ENCODE results near the gene HEBP2. TPM values are rescaled to one million over a fixed set of nuclear protein-coding genes. Genes with fewer than 3 reads are reported as not detected.
"Not testable (repeated sequence)": the region's sequence is repeated elsewhere in the genome, so short reads cannot be mapped to it uniquely, and the experiment has no call there.

HEBP2 gene
- 104 TPM for total RNA-seq
- long read RNA-seq, full-length matches to known transcripts = 235 of 282 reads
- long read RNA-seq, partial matches to known transcripts = 25 of 282 reads
- long read RNA-seq, other reads (novel, unspliced or antisense) = 22 of 282 reads

- DNase-seq (peak; percentile 97), ATAC-seq (peak; percentile 95)
- intact Hi-C loops (cut with micrococcal nuclease) = loop anchor here (10.0 kb wide), 1 partner anchor 289 kb away; no protein-coding TSS in a partner anchor
These were observed at the start of gene HEBP2 for GRCh38 chr6:138403801-138404665. Gene HEBP2, plus strand, starts transcription at chr6:138404223. Its CDS starts 273 bp downstream, at chr6:138404496.

GRCh38 chr6:138357928-138358327 is 46.1 kb upstream of the HEBP2 start:
- intact Hi-C loops (cut with micrococcal nuclease) = no loop called here
- ATAC-seq = no peak
- DNase-seq = no peak

- ATAC-seq; intact Hi-C loops (cut with micrococcal nuclease); DNase-seq: not testable (repeated sequence)
These were observed 35.3 kb upstream of the HEBP2 start for GRCh38 chr6:138368684-138369083.

- DNase-seq (no peak), ATAC-seq (no peak)
- intact Hi-C loops (cut with micrococcal nuclease) = no loop called here
These were observed 33.2 kb upstream of the HEBP2 start for GRCh38 chr6:138370631-138371451.

- no peak for DNase-seq
- ATAC-seq = no peak
- intact Hi-C loops (cut with micrococcal nuclease) = no loop called here
These were observed 32.6 kb upstream of the HEBP2 start for GRCh38 chr6:138371452-138371711.

GRCh38 chr6:138371720-138372119 is 32.3 kb upstream of the HEBP2 start:
- ATAC-seq (no peak), DNase-seq (no peak)
- intact Hi-C loops (cut with micrococcal nuclease) = no loop called here

- ATAC-seq (no peak), DNase-seq (no peak)
- intact Hi-C loops (cut with micrococcal nuclease) = no loop called here
These were observed 31.1 kb upstream of the HEBP2 start for GRCh38 chr6:138372711-138373463.

GRCh38 chr6:138374230-138374629 is 29.8 kb upstream of the HEBP2 start:
- ATAC-seq = no peak
- intact Hi-C loops (cut with micrococcal nuclease) = no loop called here
- no peak for DNase-seq

GRCh38 chr6:138374815-138375214 is 29.2 kb upstream of the HEBP2 start:
- ATAC-seq = no peak
- intact Hi-C loops (cut with micrococcal nuclease) = no loop called here
- no peak for DNase-seq

- DNase-seq (no peak), ATAC-seq (no peak)
- intact Hi-C loops (cut with micrococcal nuclease) = no loop called here
These were observed 27.0 kb upstream of the HEBP2 start for GRCh38 chr6:138377042-138377441.

GRCh38 chr6:138377844-138378243 is 26.2 kb upstream of the HEBP2 start, which contains the start of gene SMIM28:
Gene SMIM28, plus strand, starts transcription at chr6:138377905. Its CDS starts 168 bp downstream, at chr6:138378073.
- DNase-seq = no peak
- ATAC-seq = peak; percentile 26
- intact Hi-C loops (cut with micrococcal nuclease) = no loop called here

- ATAC-seq (no peak), DNase-seq (no peak)
- intact Hi-C loops (cut with micrococcal nuclease) = no loop called here
These were observed 25.6 kb upstream of the HEBP2 start for GRCh38 chr6:138378463-138378862.

- no peak for ATAC-seq
- intact Hi-C loops (cut with micrococcal nuclease) = no loop called here
- DNase-seq = no peak
These were observed 21.3 kb upstream of the HEBP2 start for GRCh38 chr6:138382498-138383265.

- DNase-seq = no peak
- intact Hi-C loops (cut with micrococcal nuclease) = no loop called here
- no peak for ATAC-seq
These were observed 20.2 kb upstream of the HEBP2 start for GRCh38 chr6:138383776-138384175.

- intact Hi-C loops (cut with micrococcal nuclease) = no loop called here
- ATAC-seq = no peak
- DNase-seq = no peak
These were observed 17.1 kb upstream of the HEBP2 start for GRCh38 chr6:138386897-138387296.

- no peak for DNase-seq
- intact Hi-C loops (cut with micrococcal nuclease) = no loop called here
- ATAC-seq = no peak
These were observed 16.2 kb upstream of the HEBP2 start for GRCh38 chr6:138387577-138388368.

GRCh38 chr6:138389551-138389950 is 14.5 kb upstream of the HEBP2 start:
- ATAC-seq (no peak), DNase-seq (no peak)
- intact Hi-C loops (cut with micrococcal nuclease) = no loop called here
